GM12878 (cell line): Measurements from ENCODE around the gene RPS4Y2. TPM values are rescaled to one million over a fixed set of nuclear protein-coding genes. Genes with fewer than 3 reads are reported as not detected.

Source experiments
- ATAC-seq: fragments of 200-7000 bp; cut with Tn5 transposase; 3 replicates; pipeline ENCODE4 v1.9.1; 2020; ENCODE audit warnings: mild to moderate bottlenecking, moderate library complexity
- BruUV-seq: library from RNA; stranded (reverse); fragments of 400-500 nt; replicated peaks from 2 replicates; lab custom pipeline; 2021; lab: Mats Ljungman, UMichigan
- CTCF ChIA-PET: fragments of 300-600 bp; sonication (Branson Sonifier 250); formaldehyde crosslinking; extraction: SDS; loops from one replicate; lab custom pipeline; 2021; ENCODE audit warnings: inconsistent platforms; lab: Yijun Ruan, JAX
- POLR2A ChIA-PET: fragments of 350-600 bp; formaldehyde crosslinking; extraction: SDS; loops from one replicate; lab custom pipeline; 2021; ENCODE audit warnings: inconsistent platforms; lab: Charles Lee
- RAD21 ChIA-PET: fragments of 300-600 bp; sonication (Branson Sonifier 250); formaldehyde crosslinking; loops from one replicate; lab custom pipeline; 2023; ENCODE audit warnings: antibody characterized with exemption; ENCODE audit not compliant: unreplicated experiment; lab: Charles Lee
- SMC1A ChIA-PET: fragments of 300-600 bp; sonication (Branson Sonifier 250); formaldehyde crosslinking; loops from one replicate; lab custom pipeline; 2023; ENCODE audit not compliant: unreplicated experiment, uncharacterized antibody; lab: Charles Lee
- DNase-seq: peaks from one replicate; pipeline ENCODE4 v3.0.0-alpha.2; 2011; ENCODE audit warnings: low read depth, low spot score
- FAIRE-seq: peaks from 3 replicates; lab custom pipeline; 2011; peaks lifted over from hg19 to GRCh38; lab: Jason Lieb, UNC
- H2AFZ ChIP-seq: 2 replicates; pipeline ENCODE4 v1.6.0; 2011; ENCODE audit warnings: low read depth, low read length, control low read depth; ENCODE audit not compliant: control insufficient read depth
- H3K27ac ChIP-seq: 2 replicates; pipeline ENCODE4 v1.5.1; 2011; ENCODE audit warnings: control low read depth; ENCODE audit not compliant: control insufficient read depth, insufficient read depth
- H3K27me3 ChIP-seq, 2 experiments: replicated peaks in 1 of 2; 2 replicates each; pipeline versions ENCODE4 v1.6.0 to v1.6.1; 2011; ENCODE audit warnings: low read length in 1 of 2; ENCODE audit not compliant: control insufficient read depth in 2 of 2, insufficient read depth in 2 of 2
- H3K36me3 ChIP-seq, 2 experiments: 2 replicates each; pipeline ENCODE4 v1.5.1; 2011; ENCODE audit warnings: low read length in 1 of 2; ENCODE audit not compliant: control insufficient read depth in 2 of 2, insufficient read depth in 2 of 2
- H3K4me1 ChIP-seq: 2 replicates; pipeline ENCODE4 v1.6.1; 2011; ENCODE audit warnings: mild to moderate bottlenecking, low read length, moderate library complexity, mixed read lengths; ENCODE audit not compliant: control insufficient read depth, insufficient read depth
- H3K4me2 ChIP-seq: 2 replicates; pipeline ENCODE4 v1.6.0; 2011; ENCODE audit warnings: control low read depth; ENCODE audit not compliant: control insufficient read depth, insufficient read depth
- H3K4me3 ChIP-seq: fragments of 200-600 bp; sonication (generic); 2 replicates; pipeline ENCODE4 v1.5.1; 2016
- H3K79me2 ChIP-seq: 2 replicates; pipeline ENCODE4 v1.6.0; 2011; ENCODE audit warnings: low read length; ENCODE audit not compliant: control insufficient read depth, insufficient read depth
- H3K9ac ChIP-seq: 2 replicates; pipeline ENCODE4 v1.8.0; 2011; ENCODE audit warnings: low read length, control low read depth, mixed read lengths; ENCODE audit not compliant: control insufficient read depth, insufficient read depth
- H3K9me3 ChIP-seq: replicated peaks from 3 replicates; pipeline ENCODE4 v1.5.1; 2011; ENCODE audit warnings: mild to moderate bottlenecking, low read length; ENCODE audit not compliant: control insufficient read depth, insufficient read depth
- H4K20me1 ChIP-seq: 2 replicates; pipeline ENCODE4 v1.6.0; 2011; ENCODE audit not compliant: control insufficient read depth, insufficient read depth
- ETV6 ChIP-seq, 2 experiments: fragments of 450-650 bp in 1 of 2; IDR thresholded peaks in 1 of 2; conservative IDR thresholded peaks in 1 of 2; 2 replicates each; pipeline ENCODE4 v1.6.1; 2014; ENCODE audit warnings: antibody characterized with exemption in 1 of 2, borderline replicate concordance in 1 of 2, low read depth in 1 of 2, mild to moderate bottlenecking in 1 of 2, moderate library complexity in 1 of 2
- GABPA ChIP-seq: IDR thresholded peaks from 2 replicates; pipeline ENCODE4 v1.6.1; 2014; ENCODE audit warnings: antibody characterized with exemption, low read depth, mild to moderate bottlenecking, inconsistent platforms
- KAT2A ChIP-seq: conservative IDR thresholded peaks from 2 replicates; pipeline ENCODE4 v1.6.1; 2011; ENCODE audit warnings: low read depth, low read length; ENCODE audit not compliant: control insufficient read depth
- MYB ChIP-seq: fragments of 150-350 bp; IDR thresholded peaks from 2 replicates; pipeline ENCODE4 v1.6.1; 2014; ENCODE audit warnings: mild to moderate bottlenecking, low read depth, low read length, borderline replicate concordance
- YBX1 ChIP-seq: fragments of 450-650 bp; IDR thresholded peaks from 2 replicates; pipeline ENCODE4 v1.6.1; 2016; ENCODE audit warnings: antibody characterized with exemption
- ZBTB33 ChIP-seq: fragments of 450-650 bp; IDR thresholded peaks from 2 replicates; pipeline ENCODE4 v1.6.1; 2017; ENCODE audit warnings: mild to moderate bottlenecking
- ZNF24 ChIP-seq: fragments of 450-650 bp; IDR thresholded peaks from 2 replicates; pipeline ENCODE4 v1.6.1; 2017; ENCODE audit warnings: antibody characterized with exemption, mild to moderate bottlenecking
- ZNF622 ChIP-seq: fragments of 450-650 bp; IDR thresholded peaks from 2 replicates; pipeline ENCODE4 v1.6.1; 2017; ENCODE audit warnings: mild to moderate bottlenecking, inconsistent platforms
- ZZZ3 ChIP-seq: IDR thresholded peaks from 2 replicates; pipeline ENCODE4 v1.6.1; 2011; ENCODE audit warnings: low read depth; ENCODE audit not compliant: control insufficient read depth, insufficient read length
- WGBS: methylation state at CpG from one replicate; pipeline ENCODE4 v1.1.6; 2016; ENCODE audit warnings: low lambda C conversion rate; ENCODE audit not compliant: insufficient replicate concordance, insufficient coverage; ENCODE audit errors: missing lambda C conversion rate; 5-methylcytosine and 5-hydroxymethylcytosine counted together
- in situ Hi-C: fragments of 300-500 bp; cut with MboI; formaldehyde crosslinking; loops from 9 replicates; pipeline ENCODE4 v1.14.3; 2018; ENCODE audit warnings: mixed read lengths
- intact Hi-C: fragments of 100-400 bp; cut with micrococcal nuclease; formaldehyde crosslinking; loops from one replicate; pipeline ENCODE4 v1.14.2; 2022; ENCODE audit not compliant: unreplicated experiment
- polyA plus RNA-seq, 11 experiments: library from polyadenylated mRNA; depleted of rRNA in 4 of 11; unstranded in 6 of 11; stranded (reverse) in 5 of 11; fragments of >200 nt; fragmentation: Nextera tagmentation in 4 of 11; fragmentation: Illumina TruSeq in 1 of 11; extraction: Ambion mirVana in 4 of 11; extraction: Trizol in 1 of 11; gene quantifications; 1 replicate in 1 of 11; 2 replicates in 10 of 11; pipeline versions ENCODE4 v1.2.1 to v1.2.3, GENCODE V29; 2011 to 2016; ENCODE audit warnings: inconsistent platforms in 2 of 11, missing spikeins in 2 of 11, low read depth in 1 of 11
- total RNA-seq, 4 experiments: library from RNA; depleted of rRNA in 3 of 4; stranded (reverse); fragments of >200 nt in 3 of 4; fragmentation: Illumina TruSeq in 1 of 4; extraction: Trizol in 1 of 4; gene quantifications; 2 replicates each; pipeline versions ENCODE4 v1.2.1 to v1.2.3, GENCODE V29; 2013 to 2021
- TF ChIP-seq, protein P1 (sequence below): IDR thresholded peaks from 2 replicates; pipeline ENCODE4 v1.6.1; 2012; ENCODE audit warnings: low read length, inconsistent platforms
- TF ChIP-seq, protein P2 (sequence below): fragments of 450-650 bp; IDR thresholded peaks from 2 replicates; pipeline ENCODE4 v1.6.1; 2017; ENCODE audit warnings: mild to moderate bottlenecking, moderate library complexity
- TF ChIP-seq, protein P3 (sequence below): fragments of 450-650 bp; IDR thresholded peaks from 2 replicates; pipeline ENCODE4 v1.6.1; 2016; ENCODE audit warnings: mild to moderate bottlenecking

The RPS4Y2 gene
- total and polyA plus RNA-seq, 10 of the 15 experiments (the other 5 are each of a cell fraction or from before 2014, with no cell fraction given): not detected

DNA sequence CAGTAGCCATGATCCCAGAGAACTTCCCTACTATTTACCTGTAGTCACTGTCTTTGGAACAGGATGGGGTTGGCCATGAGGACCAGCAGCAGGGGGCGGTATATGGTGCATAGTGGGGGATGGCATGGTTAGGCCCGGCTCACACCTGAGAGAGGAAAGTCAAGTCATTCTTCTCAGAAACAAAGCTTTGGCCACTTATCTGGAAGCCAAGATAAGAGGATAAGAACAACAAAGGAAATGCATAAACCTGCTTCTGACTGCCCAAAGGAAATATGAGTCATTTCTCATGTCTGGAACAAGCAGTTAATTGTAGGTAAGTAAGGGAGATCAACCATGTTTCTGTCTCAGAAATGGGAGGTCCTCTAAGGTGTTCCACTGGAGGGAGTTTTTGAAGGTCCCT is 10.8 kb upstream of the RPS4Y2 start:
- H3K79me2 ChIP-seq: no peaks in the 10 kb centered on the region
- H3K4me2 ChIP-seq: no peak overlapping the region
- no peaks in the 10 kb centered on the region for H3K4me1 ChIP-seq
- ATAC-seq: no peak
- H2AFZ ChIP-seq: no peak overlapping the region
- intact Hi-C loops: no loop called here
- no CpG with 5 or more reads among the region's 2 CpGs for WGBS
- DNase-seq: no peak
- H3K4me3 ChIP-seq: no peak overlapping the region
- H3K27ac ChIP-seq: no peak overlapping the region
- H4K20me1 ChIP-seq: no peaks in the 10 kb centered on the region
- ChIA-PET RAD21 (no interaction called here), SMC1A (no interaction called here), POLR2A (no interaction called here), CTCF (no interaction called here)
- no peak for FAIRE-seq
- no peak overlapping the region for H3K9ac ChIP-seq
- H3K9me3 ChIP-seq: no peaks in the 10 kb centered on the region
- H3K27me3 ChIP-seq: no peaks in the 10 kb centered on the region
- BruUV-seq: no TSS peak
- in situ Hi-C loops: no loop called here
- no peaks in the 10 kb centered on the region for H3K36me3 ChIP-seq
- TF ChIP-seq, protein P1, sequence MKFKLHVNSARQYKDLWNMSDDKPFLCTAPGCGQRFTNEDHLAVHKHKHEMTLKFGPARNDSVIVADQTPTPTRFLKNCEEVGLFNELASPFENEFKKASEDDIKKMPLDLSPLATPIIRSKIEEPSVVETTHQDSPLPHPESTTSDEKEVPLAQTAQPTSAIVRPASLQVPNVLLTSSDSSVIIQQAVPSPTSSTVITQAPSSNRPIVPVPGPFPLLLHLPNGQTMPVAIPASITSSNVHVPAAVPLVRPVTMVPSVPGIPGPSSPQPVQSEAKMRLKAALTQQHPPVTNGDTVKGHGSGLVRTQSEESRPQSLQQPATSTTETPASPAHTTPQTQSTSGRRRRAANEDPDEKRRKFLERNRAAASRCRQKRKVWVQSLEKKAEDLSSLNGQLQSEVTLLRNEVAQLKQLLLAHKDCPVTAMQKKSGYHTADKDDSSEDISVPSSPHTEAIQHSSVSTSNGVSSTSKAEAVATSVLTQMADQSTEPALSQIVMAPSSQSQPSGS: no peak
- TF ChIP-seq YBX1 (no peak), MYB (no peak), KAT2A (no peak), ZZZ3 (no peak), ZNF24 (no peak), ETV6 (conservative IDR thresholded peaks at IDR 0.05 in 1 of 2, IDR thresholded peaks at IDR 0.05 in 1 of 2; ENCODE audit: borderline replicate concordance in 1 of 2, low read depth in 1 of 2) (no peak), GABPA (no peak), ZBTB33 (no peak), ZNF622 (no peak)
- TF ChIP-seq, protein P2, sequence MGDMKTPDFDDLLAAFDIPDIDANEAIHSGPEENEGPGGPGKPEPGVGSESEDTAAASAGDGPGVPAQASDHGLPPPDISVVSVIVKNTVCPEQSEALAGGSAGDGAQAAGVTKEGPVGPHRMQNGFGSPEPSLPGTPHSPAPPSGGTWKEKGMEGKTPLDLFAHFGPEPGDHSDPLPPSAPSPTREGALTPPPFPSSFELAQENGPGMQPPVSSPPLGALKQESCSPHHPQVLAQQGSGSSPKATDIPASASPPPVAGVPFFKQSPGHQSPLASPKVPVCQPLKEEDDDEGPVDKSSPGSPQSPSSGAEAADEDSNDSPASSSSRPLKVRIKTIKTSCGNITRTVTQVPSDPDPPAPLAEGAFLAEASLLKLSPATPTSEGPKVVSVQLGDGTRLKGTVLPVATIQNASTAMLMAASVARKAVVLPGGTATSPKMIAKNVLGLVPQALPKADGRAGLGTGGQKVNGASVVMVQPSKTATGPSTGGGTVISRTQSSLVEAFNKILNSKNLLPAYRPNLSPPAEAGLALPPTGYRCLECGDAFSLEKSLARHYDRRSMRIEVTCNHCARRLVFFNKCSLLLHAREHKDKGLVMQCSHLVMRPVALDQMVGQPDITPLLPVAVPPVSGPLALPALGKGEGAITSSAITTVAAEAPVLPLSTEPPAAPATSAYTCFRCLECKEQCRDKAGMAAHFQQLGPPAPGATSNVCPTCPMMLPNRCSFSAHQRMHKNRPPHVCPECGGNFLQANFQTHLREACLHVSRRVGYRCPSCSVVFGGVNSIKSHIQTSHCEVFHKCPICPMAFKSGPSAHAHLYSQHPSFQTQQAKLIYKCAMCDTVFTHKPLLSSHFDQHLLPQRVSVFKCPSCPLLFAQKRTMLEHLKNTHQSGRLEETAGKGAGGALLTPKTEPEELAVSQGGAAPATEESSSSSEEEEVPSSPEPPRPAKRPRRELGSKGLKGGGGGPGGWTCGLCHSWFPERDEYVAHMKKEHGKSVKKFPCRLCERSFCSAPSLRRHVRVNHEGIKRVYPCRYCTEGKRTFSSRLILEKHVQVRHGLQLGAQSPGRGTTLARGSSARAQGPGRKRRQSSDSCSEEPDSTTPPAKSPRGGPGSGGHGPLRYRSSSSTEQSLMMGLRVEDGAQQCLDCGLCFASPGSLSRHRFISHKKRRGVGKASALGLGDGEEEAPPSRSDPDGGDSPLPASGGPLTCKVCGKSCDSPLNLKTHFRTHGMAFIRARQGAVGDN: no peak
- TF ChIP-seq, protein P3, sequence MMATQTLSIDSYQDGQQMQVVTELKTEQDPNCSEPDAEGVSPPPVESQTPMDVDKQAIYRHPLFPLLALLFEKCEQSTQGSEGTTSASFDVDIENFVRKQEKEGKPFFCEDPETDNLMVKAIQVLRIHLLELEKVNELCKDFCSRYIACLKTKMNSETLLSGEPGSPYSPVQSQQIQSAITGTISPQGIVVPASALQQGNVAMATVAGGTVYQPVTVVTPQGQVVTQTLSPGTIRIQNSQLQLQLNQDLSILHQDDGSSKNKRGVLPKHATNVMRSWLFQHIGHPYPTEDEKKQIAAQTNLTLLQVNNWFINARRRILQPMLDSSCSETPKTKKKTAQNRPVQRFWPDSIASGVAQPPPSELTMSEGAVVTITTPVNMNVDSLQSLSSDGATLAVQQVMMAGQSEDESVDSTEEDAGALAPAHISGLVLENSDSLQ: no peak
